Lung (tissue), 12 donors: ENCODE results near the gene BIN2. TPM values are rescaled to one million over a fixed set of nuclear protein-coding genes. Genes with fewer than 3 reads are reported as not detected.

Source experiments
- ATAC-seq: fragments of 200-7000 bp; cut with Tn5 transposase; one replicate; pipeline ENCODE4 v1.9.1; 2020; ENCODE audit warnings: moderate number of reproducible peaks; ENCODE audit not compliant: insufficient read depth, low FRiP score
- DNase-seq, 3 donors: peaks; one replicate each; pipeline ENCODE4 v3.0.0-alpha.2; 2013 to 2017
- H3K27ac ChIP-seq, 2 donors: one replicate each; pipeline ENCODE4 v1.5.1; 2013; ENCODE audit warnings: mild to moderate bottlenecking in 2 of 2, moderate library complexity in 2 of 2, control low read depth in 1 of 2, inconsistent platforms in 1 of 2, low read depth in 1 of 2, low read length in 1 of 2
- H3K27me3 ChIP-seq, 3 donors: one replicate each; pipeline ENCODE4 v1.5.1; 2013; ENCODE audit warnings: low read length in 2 of 3; ENCODE audit not compliant: control insufficient read depth in 3 of 3, insufficient read depth in 3 of 3
- H3K36me3 ChIP-seq, 4 donors: one replicate each; pipeline ENCODE4 v1.5.1; 2013; ENCODE audit warnings: low read length in 4 of 4, mild to moderate bottlenecking in 1 of 4, moderate library complexity in 1 of 4; ENCODE audit not compliant: control insufficient read depth in 4 of 4, insufficient read depth in 4 of 4
- H3K4me1 ChIP-seq, 5 donors: one replicate each; pipeline ENCODE4 v1.5.1; 2013; ENCODE audit warnings: low read length in 5 of 5, mild to moderate bottlenecking in 2 of 5, moderate library complexity in 1 of 5; ENCODE audit not compliant: control insufficient read depth in 5 of 5, insufficient read depth in 5 of 5
- H3K4me3 ChIP-seq: one replicate; pipeline ENCODE4 v1.5.1; 2013; ENCODE audit warnings: mild to moderate bottlenecking, control low read depth, moderate library complexity
- H3K9ac ChIP-seq, 2 donors: one replicate each; pipeline ENCODE4 v1.5.1; 2013; ENCODE audit warnings: low read length in 2 of 2, control low read depth in 1 of 2; ENCODE audit not compliant: insufficient read depth in 1 of 2
- H3K9me3 ChIP-seq, 4 donors: one replicate each; pipeline ENCODE4 v1.5.1; 2013; ENCODE audit warnings: low read length in 3 of 4, mild to moderate bottlenecking in 1 of 4, moderate library complexity in 1 of 4; ENCODE audit not compliant: control insufficient read depth in 4 of 4, insufficient read depth in 3 of 4
- WGBS, 2 donors: extraction: QIAGEN DNeasy Blood & Tissue Kit; methylation state at CpG; one replicate each; pipeline ENCODE4 v1.1.7; 2013; 5-methylcytosine and 5-hydroxymethylcytosine counted together
- polyA plus RNA-seq, 2 donors: library from polyadenylated mRNA; stranded (reverse); fragments of 200-250 nt; gene quantifications; one replicate each; pipeline ENCODE4 v1.2.1, GENCODE V29; 2013
- total RNA-seq, 2 donors: library from RNA; depleted of rRNA in 1 of 2; stranded (reverse); fragments of >200 nt in 1 of 2; gene quantifications; one replicate each; pipeline ENCODE4 v1.2.1, GENCODE V29; 2014 to 2021
- TF ChIP-seq, protein P1 (sequence below): IDR thresholded peaks from 2 replicates; pipeline ENCODE4 v1.5.1; 2012; ENCODE audit warnings: mild to moderate bottlenecking; ENCODE audit errors: control extremely low read depth, extremely low read depth
- donor health status: control.
- donor health status: control.
- donor health status: Bipolar disorder and iron deficiency.
- donor health status: healthy.
- donor health status: DM: yes; HTN: yes; CAD: no.

Gene BIN2
- total and polyA plus RNA-seq, 4 donors: 12.0 to 54.5 (median 18.1) TPM

DNA sequence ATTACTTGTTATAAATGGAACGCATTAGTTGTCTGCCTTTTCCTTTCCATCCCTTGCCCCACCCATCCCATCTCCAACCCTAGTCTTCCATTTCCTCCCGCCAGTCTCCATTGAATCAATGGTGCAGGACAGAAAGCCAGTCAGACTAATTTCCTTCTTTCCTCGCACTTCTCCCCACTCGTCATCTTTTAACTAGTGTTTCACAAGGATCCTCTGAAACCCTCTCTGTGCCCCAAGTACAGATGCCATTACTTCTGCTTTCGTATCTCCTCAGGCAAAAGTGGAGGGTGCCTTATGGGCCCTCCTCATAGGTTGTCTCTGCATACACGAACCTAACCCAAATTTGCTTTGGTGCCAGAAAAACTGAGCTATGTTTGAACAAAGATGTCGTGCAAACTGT, 81.1 kb downstream of the BIN2 start:
- peaks cover 18 to 29% (median 25%) of the 10 kb centered on the region in 4 donors for H3K36me3 ChIP-seq
- TF ChIP-seq, protein P1, sequence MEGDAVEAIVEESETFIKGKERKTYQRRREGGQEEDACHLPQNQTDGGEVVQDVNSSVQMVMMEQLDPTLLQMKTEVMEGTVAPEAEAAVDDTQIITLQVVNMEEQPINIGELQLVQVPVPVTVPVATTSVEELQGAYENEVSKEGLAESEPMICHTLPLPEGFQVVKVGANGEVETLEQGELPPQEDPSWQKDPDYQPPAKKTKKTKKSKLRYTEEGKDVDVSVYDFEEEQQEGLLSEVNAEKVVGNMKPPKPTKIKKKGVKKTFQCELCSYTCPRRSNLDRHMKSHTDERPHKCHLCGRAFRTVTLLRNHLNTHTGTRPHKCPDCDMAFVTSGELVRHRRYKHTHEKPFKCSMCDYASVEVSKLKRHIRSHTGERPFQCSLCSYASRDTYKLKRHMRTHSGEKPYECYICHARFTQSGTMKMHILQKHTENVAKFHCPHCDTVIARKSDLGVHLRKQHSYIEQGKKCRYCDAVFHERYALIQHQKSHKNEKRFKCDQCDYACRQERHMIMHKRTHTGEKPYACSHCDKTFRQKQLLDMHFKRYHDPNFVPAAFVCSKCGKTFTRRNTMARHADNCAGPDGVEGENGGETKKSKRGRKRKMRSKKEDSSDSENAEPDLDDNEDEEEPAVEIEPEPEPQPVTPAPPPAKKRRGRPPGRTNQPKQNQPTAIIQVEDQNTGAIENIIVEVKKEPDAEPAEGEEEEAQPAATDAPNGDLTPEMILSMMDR: no peak
- H3K4me1 ChIP-seq: peaks cover 8 to 19% (median 14%) of the 10 kb centered on the region in 5 donors
- ATAC-seq (no peak), DNase-seq (no peak)
- H3K9ac ChIP-seq: no peak overlapping the region
- no peak overlapping the region for H3K27ac ChIP-seq
- no peaks in the 10 kb centered on the region for H3K27me3 ChIP-seq
- WGBS, 2 donors: 46 to 51% methylated on average over 7 of the region's 7 CpGs
- no peaks in the 10 kb centered on the region for H3K9me3 ChIP-seq
- H3K4me3 ChIP-seq: no peak overlapping the region

DNA sequence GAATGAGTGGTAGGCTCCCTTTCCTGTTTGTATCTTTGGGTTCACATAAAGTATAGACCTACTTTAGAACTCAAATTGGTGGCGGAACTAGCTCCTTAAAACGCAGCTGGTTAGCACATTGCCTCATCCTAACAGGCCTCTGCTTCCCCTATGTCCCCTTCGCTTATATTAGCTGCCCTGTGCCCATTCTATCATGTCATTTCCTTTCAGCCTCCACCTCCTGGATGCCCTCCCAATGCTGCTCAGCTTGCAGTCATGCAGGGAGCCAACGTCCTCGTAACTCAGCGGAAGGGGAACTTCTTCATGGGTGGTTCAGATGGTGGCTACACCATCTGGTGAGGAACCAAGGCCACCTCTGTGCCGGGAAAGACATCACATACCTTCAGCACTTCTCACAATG, 81.9 kb downstream of the BIN2 start:
- Histone ChIP-seq H3K27me3 (no peaks in the 10 kb centered on the region), H3K4me3 (no peak overlapping the region), H3K4me1 (peaks cover 7 to 19% (median 9%) of the 10 kb centered on the region in 5 donors), H3K36me3 (peaks cover 18 to 29% (median 25%) of the 10 kb centered on the region in 4 donors), H3K9me3 (no peaks in the 10 kb centered on the region), H3K27ac (peak overlapping the region in 1 of 2 donors; percentile 4), H3K9ac (no peak overlapping the region)
- WGBS, 2 donors: 37 to 75% methylated on average over 7 of the region's 7 CpGs
- no peak for DNase-seq
- TF ChIP-seq, protein P1: no peak
- no peak for ATAC-seq

DNA sequence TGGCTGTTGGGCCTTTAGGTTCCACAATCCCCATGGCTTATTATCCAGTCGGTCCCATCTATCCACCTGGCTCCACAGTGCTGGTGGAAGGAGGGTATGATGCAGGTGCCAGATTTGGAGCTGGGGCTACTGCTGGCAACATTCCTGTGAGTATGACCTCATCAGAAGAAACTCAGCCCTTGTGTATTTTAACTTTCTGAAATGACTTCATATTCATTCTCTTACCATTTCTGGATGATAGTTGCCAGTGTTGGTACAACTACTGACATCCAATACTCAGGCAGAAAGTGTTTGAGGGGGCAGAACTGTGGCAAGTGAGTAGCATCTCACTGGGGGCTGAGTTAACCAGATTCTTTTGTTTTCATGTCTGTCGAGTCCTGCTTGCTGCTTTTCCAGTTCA, 83.0 kb downstream of the BIN2 start:
- H3K27ac ChIP-seq: no peak overlapping the region
- ATAC-seq: no peak
- TF ChIP-seq, protein P1: no peak
- no peak overlapping the region for H3K9ac ChIP-seq
- no peaks in the 10 kb centered on the region for H3K27me3 ChIP-seq
- no peak overlapping the region for H3K4me3 ChIP-seq
- H3K36me3 ChIP-seq: peaks cover 18 to 29% (median 25%) of the 10 kb centered on the region in 4 donors
- 61 to 85% methylated on average over 2 of the region's 2 CpGs for WGBS, 2 donors
- no peak for DNase-seq
- no peaks in the 10 kb centered on the region for H3K9me3 ChIP-seq
- peaks cover 0 to 14% (median 9%) of the 10 kb centered on the region in 5 donors for H3K4me1 ChIP-seq
